IPS-20b (cell line): ENCODE measurements around the gene APLF.
"Not testable (repeated sequence)": the region's sequence is repeated elsewhere in the genome, so short reads cannot be mapped to it uniquely, and the experiment has no call there.

Experiments used
- H3K27ac ChIP-seq: one replicate; pipeline ENCODE4 v1.5.1; 2013; ENCODE audit warnings: low read length
- H3K27me3 ChIP-seq: 2 replicates; pipeline ENCODE4 v1.6.1; 2013; ENCODE audit warnings: mild to moderate bottlenecking, low read length, inconsistent platforms; ENCODE audit not compliant: insufficient read depth
- H3K36me3 ChIP-seq: 2 replicates; pipeline ENCODE4 v1.6.1; 2013; ENCODE audit warnings: low read depth, mild to moderate bottlenecking, inconsistent platforms, low read length, moderate library complexity; ENCODE audit not compliant: insufficient read depth
- H3K4me1 ChIP-seq: 2 replicates; pipeline ENCODE4 v1.6.1; 2013; ENCODE audit warnings: mild to moderate bottlenecking, control low read depth, inconsistent platforms, low read length, moderate library complexity; ENCODE audit not compliant: insufficient read depth
- H3K4me3 ChIP-seq: 2 replicates; pipeline ENCODE4 v1.5.1; 2013; ENCODE audit warnings: mild to moderate bottlenecking, low read length, inconsistent platforms
- H3K9ac ChIP-seq: 2 replicates; pipeline ENCODE4 v1.6.1; 2013; ENCODE audit warnings: low read depth, mild to moderate bottlenecking, inconsistent platforms, low read length, moderate library complexity
- H3K9me3 ChIP-seq: 2 replicates; pipeline ENCODE4 v1.6.1; 2013; ENCODE audit warnings: mild to moderate bottlenecking, low read depth, low read length, inconsistent platforms; ENCODE audit not compliant: insufficient read depth

The APLF gene

DNA sequence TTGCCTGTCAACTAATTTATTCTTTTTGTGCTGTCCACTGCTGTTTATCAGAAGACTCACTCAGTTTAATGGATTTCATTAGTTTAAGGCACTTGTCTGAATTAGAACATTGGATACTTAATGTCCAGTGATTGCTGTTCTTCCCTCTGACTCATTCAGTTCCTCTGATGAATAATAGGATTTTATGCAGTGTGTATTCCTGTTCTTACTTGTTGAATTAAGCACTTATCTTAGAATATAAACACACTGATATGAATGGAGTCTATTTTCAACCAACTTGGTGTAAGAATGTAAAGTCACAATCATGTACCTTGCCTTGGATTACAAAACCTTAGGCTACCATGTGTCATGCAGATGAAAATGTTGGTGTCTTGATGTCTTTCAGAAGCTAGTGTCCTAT, 89.0 kb downstream of the APLF start:
- Histone ChIP-seq H3K4me1 (no peaks in the 10 kb centered on the region), H3K27ac (no peak overlapping the region)

GRCh38 chr2:68558576-68558975, 91.2 kb downstream of the APLF start:
- Histone ChIP-seq H3K27ac (no peak overlapping the region), H3K4me3 (no peak overlapping the region), H3K9ac (no peak overlapping the region), H3K27me3 (no peaks in the 10 kb centered on the region), H3K9me3 (no peaks in the 10 kb centered on the region), H3K36me3 (no peaks in the 10 kb centered on the region), H3K4me1 (no peaks in the 10 kb centered on the region)

More for the DNA sequence above, 89.0 kb downstream of the APLF start:
- no peak overlapping the region for H3K4me3 ChIP-seq
- H3K9me3 ChIP-seq = no peaks in the 10 kb centered on the region
- H3K36me3 ChIP-seq = no peaks in the 10 kb centered on the region
- no peak overlapping the region for H3K9ac ChIP-seq
- H3K27me3 ChIP-seq = no peaks in the 10 kb centered on the region

DNA sequence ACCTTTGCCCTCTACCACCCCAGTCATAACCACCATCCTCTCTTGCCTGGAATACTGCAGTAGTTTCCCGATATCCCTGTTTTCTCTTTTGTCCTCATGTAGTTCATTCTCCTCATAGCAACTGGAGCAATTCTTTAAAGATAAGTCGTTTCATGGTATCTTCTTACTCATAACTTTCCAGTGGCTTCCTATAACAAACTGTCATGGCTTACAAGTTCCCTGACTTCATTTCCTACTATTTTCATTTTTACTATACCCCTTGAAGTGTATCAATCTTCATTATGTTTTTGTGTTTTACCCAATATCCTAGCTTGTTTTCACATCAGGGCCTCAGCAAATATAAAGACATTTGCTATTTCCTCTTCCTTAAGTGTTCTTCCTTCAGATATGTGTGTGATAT, 92.3 kb downstream of the APLF start:
- Histone ChIP-seq H3K4me3 (no peak overlapping the region), H3K9me3 (no peaks in the 10 kb centered on the region), H3K4me1 (no peaks in the 10 kb centered on the region), H3K36me3 (no peaks in the 10 kb centered on the region), H3K27ac (no peak overlapping the region), H3K27me3 (no peaks in the 10 kb centered on the region), H3K9ac (no peak overlapping the region)

GRCh38 chr2:68560545-68560944, 93.2 kb downstream of the APLF start:
- Histone ChIP-seq H3K27me3 (no peaks in the 10 kb centered on the region), H3K9ac (no peak overlapping the region), H3K36me3 (no peaks in the 10 kb centered on the region), H3K27ac (no peak overlapping the region), H3K4me3 (no peak overlapping the region), H3K4me1 (no peaks in the 10 kb centered on the region), H3K9me3 (no peaks in the 10 kb centered on the region)

GRCh38 chr2:68561372-68561771, 94.0 kb downstream of the APLF start:
- no peaks in the 10 kb centered on the region for H3K27me3 ChIP-seq
- no peak overlapping the region for H3K4me3 ChIP-seq
- no peaks in the 10 kb centered on the region for H3K36me3 ChIP-seq
- H3K27ac ChIP-seq = no peak overlapping the region
- no peaks in the 10 kb centered on the region for H3K9me3 ChIP-seq
- H3K9ac ChIP-seq = no peak overlapping the region
- no peaks in the 10 kb centered on the region for H3K4me1 ChIP-seq

- Histone ChIP-seq H3K9ac (no peak overlapping the region), H3K4me1 (no peaks in the 10 kb centered on the region), H3K36me3 (no peaks in the 10 kb centered on the region), H3K27me3 (no peaks in the 10 kb centered on the region), H3K27ac (no peak overlapping the region), H3K4me3 (no peak overlapping the region), H3K9me3 (no peaks in the 10 kb centered on the region)
Measured at GRCh38 chr2:68562934-68563333, 95.5 kb downstream of the APLF start.

DNA sequence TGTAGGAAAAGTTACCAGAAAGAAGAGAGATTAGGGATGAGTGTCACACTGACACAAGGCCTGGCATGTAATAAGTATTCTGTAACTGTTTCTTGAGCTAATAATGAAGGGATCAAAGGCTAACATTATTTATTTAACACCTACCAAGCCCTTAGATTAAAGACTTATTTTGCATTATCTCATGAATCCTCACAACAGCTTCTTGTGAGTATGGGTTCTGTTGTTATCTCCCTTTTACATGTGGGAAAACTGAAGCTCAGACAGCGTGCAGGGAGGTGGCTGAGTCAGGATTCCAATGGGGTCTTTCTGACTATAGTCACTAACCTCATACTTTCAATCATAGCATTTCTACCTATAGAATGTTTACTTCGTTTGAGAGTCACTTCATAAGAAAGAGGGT, 97.0 kb downstream of the APLF start:
- Histone ChIP-seq H3K27ac (no peak overlapping the region), H3K4me3 (no peak overlapping the region), H3K27me3 (no peaks in the 10 kb centered on the region), H3K36me3 (no peaks in the 10 kb centered on the region), H3K9ac (no peak overlapping the region), H3K4me1 (no peaks in the 10 kb centered on the region), H3K9me3 (no peaks in the 10 kb centered on the region)

DNA sequence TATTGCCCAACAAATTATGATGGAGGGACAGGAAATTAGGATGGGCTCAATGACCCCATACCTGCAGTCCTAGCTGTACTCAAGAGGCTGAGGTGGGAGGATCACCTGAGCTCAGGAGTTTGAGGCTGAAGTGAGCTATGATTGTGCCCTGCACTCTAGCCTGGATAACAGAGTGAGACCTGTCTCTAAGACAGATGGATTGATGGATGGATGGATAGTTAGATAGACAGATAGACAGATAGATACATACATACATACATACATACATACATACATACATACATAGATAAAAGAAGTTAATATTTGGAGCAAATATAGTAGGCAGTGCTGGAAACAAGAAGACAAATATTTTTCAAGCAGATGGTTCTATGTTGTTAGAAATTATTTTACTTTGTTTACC, 97.9 kb downstream of the APLF start:
- Histone ChIP-seq H3K27ac (no peak overlapping the region), H3K9ac (no peak overlapping the region), H3K4me3 (no peak overlapping the region)

GRCh38 chr2:68565858-68566257, 98.5 kb downstream of the APLF start:
- Histone ChIP-seq H3K9me3 (no peaks in the 10 kb centered on the region), H3K4me1 (no peaks in the 10 kb centered on the region), H3K36me3 (no peaks in the 10 kb centered on the region), H3K9ac (no peak overlapping the region), H3K27me3 (no peaks in the 10 kb centered on the region), H3K27ac (no peak overlapping the region), H3K4me3 (no peak overlapping the region)

More for the DNA sequence above, 97.9 kb downstream of the APLF start:
- no peaks in the 10 kb centered on the region for H3K9me3 ChIP-seq
- no peaks in the 10 kb centered on the region for H3K36me3 ChIP-seq
- H3K4me1 ChIP-seq = no peaks in the 10 kb centered on the region
- no peaks in the 10 kb centered on the region for H3K27me3 ChIP-seq

DNA sequence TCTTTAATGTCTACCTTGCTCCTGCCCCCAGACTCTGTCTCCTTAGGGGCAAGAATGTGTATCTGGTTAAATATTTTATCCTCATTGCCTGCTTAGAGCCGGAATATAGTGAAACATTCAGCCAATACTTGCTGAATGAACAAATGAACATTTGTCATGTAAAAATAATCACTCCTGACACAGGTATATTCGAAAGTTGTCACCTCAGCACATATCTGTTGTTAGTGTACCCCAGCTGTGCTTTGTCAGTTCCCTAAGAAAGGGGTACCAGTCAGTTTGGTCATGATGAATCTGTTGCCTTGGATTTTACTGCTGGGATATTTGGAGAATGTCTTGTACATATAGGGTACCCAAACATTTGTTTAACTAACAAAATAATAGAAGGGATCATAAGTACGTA, 99.0 kb downstream of the APLF start:
- no peaks in the 10 kb centered on the region for H3K9me3 ChIP-seq
- H3K9ac ChIP-seq = no peak overlapping the region
- no peak overlapping the region for H3K4me3 ChIP-seq
- H3K27me3 ChIP-seq = no peaks in the 10 kb centered on the region
- H3K27ac ChIP-seq = no peak overlapping the region
- H3K36me3 ChIP-seq = no peaks in the 10 kb centered on the region
- H3K4me1 ChIP-seq = no peaks in the 10 kb centered on the region

DNA sequence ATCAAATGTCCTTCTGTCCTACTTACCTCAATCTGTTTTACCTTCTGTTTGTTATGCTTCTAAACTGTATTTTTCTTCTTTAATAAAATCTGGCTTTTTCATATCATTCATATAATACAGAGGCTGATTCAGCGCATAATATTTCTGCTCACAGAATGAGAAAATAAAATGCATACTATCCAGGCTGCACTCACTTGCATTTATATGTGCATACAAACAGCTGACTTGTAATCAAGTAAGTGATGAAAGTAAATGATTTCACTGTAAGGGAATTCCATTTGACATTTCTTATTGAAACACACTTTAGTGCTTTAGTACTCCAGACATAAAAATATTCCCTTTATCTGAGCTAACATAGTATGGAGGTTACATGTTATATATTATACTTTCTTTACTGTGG, 100.7 kb downstream of the APLF start:
- Histone ChIP-seq H3K9ac (no peak overlapping the region), H3K27me3 (no peaks in the 10 kb centered on the region), H3K4me1 (no peaks in the 10 kb centered on the region), H3K27ac (no peak overlapping the region), H3K4me3 (no peak overlapping the region), H3K9me3 (no peaks in the 10 kb centered on the region), H3K36me3 (no peaks in the 10 kb centered on the region)

DNA sequence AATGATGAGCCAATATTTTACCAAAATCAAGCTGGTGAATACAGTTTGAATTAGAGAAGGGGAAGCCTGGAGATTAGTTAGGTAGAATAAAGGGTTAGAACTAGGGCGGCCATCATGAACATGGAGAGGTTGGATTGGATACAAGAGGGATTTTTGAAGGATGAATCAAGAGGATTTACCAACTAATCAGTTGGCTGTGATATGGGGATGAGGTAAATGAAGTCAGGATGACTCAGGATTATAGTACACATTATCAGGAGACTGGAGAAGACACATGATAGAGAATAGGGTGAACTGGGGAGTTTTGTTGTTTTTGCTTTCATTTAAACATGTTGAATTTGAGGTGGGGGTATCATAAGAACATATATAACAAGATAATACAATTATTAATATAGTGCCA, 102.2 kb downstream of the APLF start:
- Histone ChIP-seq H3K27ac (no peak overlapping the region), H3K4me1 (no peaks in the 10 kb centered on the region), H3K9me3 (no peaks in the 10 kb centered on the region), H3K9ac (no peak overlapping the region), H3K4me3 (no peak overlapping the region), H3K27me3 (no peaks in the 10 kb centered on the region), H3K36me3 (no peaks in the 10 kb centered on the region)

DNA sequence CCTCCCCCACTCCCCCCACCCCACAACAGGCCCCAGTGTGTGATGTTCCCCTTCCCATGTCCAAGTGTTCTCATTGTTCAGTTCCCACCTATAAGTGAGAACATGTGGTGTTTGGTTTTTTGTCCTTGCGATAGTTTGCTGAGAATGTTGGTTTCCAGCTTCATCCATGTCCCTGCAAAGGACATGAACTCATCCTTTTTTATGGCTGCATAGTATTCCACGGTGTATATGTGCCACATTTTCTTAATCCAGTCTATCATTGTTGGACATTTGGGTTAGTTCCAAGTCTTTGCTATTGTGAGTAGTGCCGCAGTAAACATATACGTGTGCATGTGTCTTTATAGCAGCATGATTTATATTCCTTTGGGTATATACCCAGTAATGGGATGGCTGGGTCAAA, 103.0 kb downstream of the APLF start:
- not testable (repeated sequence) for H3K27ac ChIP-seq, H3K9ac ChIP-seq, H3K4me1 ChIP-seq, H3K9me3 ChIP-seq, H3K4me3 ChIP-seq, H3K27me3 ChIP-seq, H3K36me3 ChIP-seq
